Breast epithelium (tissue), 3 donors: ENCODE results near the gene HECTD2.

ENCODE experiments used
- CTCF ChIP-seq, 3 donors: fragments of 450-650 bp; IDR thresholded peaks; one replicate each; pipeline ENCODE4 v1.5.1; 2016 to 2017; ENCODE audit warnings: antibody characterized with exemption in 3 of 3, mild to moderate bottlenecking in 3 of 3, moderate library complexity in 3 of 3
- POLR2A ChIP-seq: fragments of 450-650 bp; IDR thresholded peaks from one replicate; pipeline ENCODE4 v1.6.1; 2016; ENCODE audit warnings: antibody characterized with exemption, mild to moderate bottlenecking, moderate library complexity
- POLR2AphosphoS5 ChIP-seq, 3 donors: sonication (generic); formaldehyde crosslinking; IDR thresholded peaks; one replicate each; pipeline ENCODE4 v1.6.1; 2017; ENCODE audit warnings: antibody characterized with exemption in 3 of 3

- TF ChIP-seq CTCF (IDR thresholded peaks at IDR 0.05) (no peak), POLR2A (no peak), POLR2AphosphoS5 (IDR thresholded peaks at IDR 0.05) (no peak)
Observed at GRCh38 chr10:91541481-91541880, 131.3 kb downstream of the HECTD2 start.
